ENCODE measurements around the gene PDHA2. TPM values are rescaled to one million over a fixed set of nuclear protein-coding genes. Genes with fewer than 3 reads are reported as not detected.

PDHA2 gene
- total RNA-seq, 2 donors from 2014 or later = not detected

GRCh38 chr4:95831166-95831565 lies 8.7 kb upstream of the PDHA2 start:
- Histone ChIP-seq H3K27me3 (no peaks in the 10 kb centered on the region), H3K36me3 (no peaks in the 10 kb centered on the region), H3K4me1 (no peaks in the 10 kb centered on the region), H3K9me3 (no peaks in the 10 kb centered on the region), H3K4me3 (no peak overlapping the region), H3K27ac (no peak overlapping the region)
- no peak for TF ChIP-seq CTCF (IDR thresholded peaks at IDR 0.05)
- DNase-seq (ENCODE audit: low spot score) = no peak

- H3K36me3 ChIP-seq = no peaks in the 10 kb centered on the region
- no peak overlapping the region for H3K4me3 ChIP-seq
- no peak for DNase-seq (ENCODE audit: low spot score)
- H3K9me3 ChIP-seq = no peaks in the 10 kb centered on the region
- no peaks in the 10 kb centered on the region for H3K4me1 ChIP-seq
- TF ChIP-seq CTCF (IDR thresholded peaks at IDR 0.05) = no peak
- no peaks in the 10 kb centered on the region for H3K27me3 ChIP-seq
- H3K27ac ChIP-seq = no peak overlapping the region
Measured at GRCh38 chr4:95833711-95834194, 6.1 kb upstream of the PDHA2 start.

- no peak for DNase-seq (ENCODE audit: low spot score)
- TF ChIP-seq CTCF (IDR thresholded peaks at IDR 0.05) = peak in 1 of 2 donors; percentile 30
- Histone ChIP-seq H3K27me3 (no peaks in the 10 kb centered on the region), H3K36me3 (no peaks in the 10 kb centered on the region), H3K9me3 (no peaks in the 10 kb centered on the region), H3K27ac (no peak overlapping the region), H3K4me3 (no peak overlapping the region), H3K4me1 (no peaks in the 10 kb centered on the region)
Measured at GRCh38 chr4:95835672-95836071, 4.2 kb upstream of the PDHA2 start.

GRCh38 chr4:95838192-95838591 lies 1.7 kb upstream of the PDHA2 start:
- Histone ChIP-seq H3K36me3 (no peaks in the 10 kb centered on the region), H3K27me3 (no peaks in the 10 kb centered on the region), H3K9me3 (no peaks in the 10 kb centered on the region), H3K27ac (no peak overlapping the region), H3K4me3 (no peak overlapping the region), H3K4me1 (no peaks in the 10 kb centered on the region)
- no peak for TF ChIP-seq CTCF (IDR thresholded peaks at IDR 0.05)
- DNase-seq (ENCODE audit: low spot score) = no peak

- H3K27me3 ChIP-seq = no peaks in the 10 kb centered on the region
- no peaks in the 10 kb centered on the region for H3K9me3 ChIP-seq
- H3K4me3 ChIP-seq = no peak overlapping the region
- H3K27ac ChIP-seq = no peak overlapping the region
- DNase-seq (ENCODE audit: low spot score) = no peak
- H3K36me3 ChIP-seq = no peaks in the 10 kb centered on the region
- no peak for TF ChIP-seq CTCF (IDR thresholded peaks at IDR 0.05)
- H3K4me1 ChIP-seq = no peaks in the 10 kb centered on the region
Measured at GRCh38 chr4:95847908-95848460, 8.1 kb downstream of the PDHA2 start.

- Histone ChIP-seq H3K9me3 (no peaks in the 10 kb centered on the region), H3K4me3 (no peak overlapping the region), H3K27me3 (no peaks in the 10 kb centered on the region), H3K4me1 (no peaks in the 10 kb centered on the region), H3K36me3 (no peaks in the 10 kb centered on the region), H3K27ac (no peak overlapping the region)
- no peak for TF ChIP-seq CTCF (IDR thresholded peaks at IDR 0.05)
- no peak for DNase-seq (ENCODE audit: low spot score)
Measured at GRCh38 chr4:95850161-95850560, 10.3 kb downstream of the PDHA2 start.
